RWPE2 (cell line): ENCODE data around the gene PLEKHB1.

ENCODE experiments used
- ATAC-seq: fragments of 200-7000 bp; cut with Tn5 transposase; 3 replicates; pipeline ENCODE4 v1.9.1; 2021; ENCODE audit warnings: low read depth
- DNase-seq: peaks from one replicate; pipeline ENCODE4 v3.0.0-alpha.2; 2020; ENCODE audit warnings: low spot score
- H3K27ac ChIP-seq: fragments of 450-650 bp; 2 replicates; pipeline ENCODE4 v1.5.1; 2017; ENCODE audit warnings: mild to moderate bottlenecking; ENCODE audit not compliant: poor library complexity, severe bottlenecking
- H3K27me3 ChIP-seq: fragments of 250-450 bp; sonication (Bioruptor Pico); 2 replicates; pipeline ENCODE4 v1.5.1; 2021; ENCODE audit warnings: mild to moderate bottlenecking, moderate library complexity; ENCODE audit not compliant: insufficient read depth, poor library complexity, severe bottlenecking
- H3K36me3 ChIP-seq: fragments of 250-450 bp; sonication (Bioruptor Pico); 2 replicates; pipeline ENCODE4 v1.5.1; 2020; ENCODE audit warnings: low read depth, mild to moderate bottlenecking, moderate library complexity
- H3K4me1 ChIP-seq: fragments of 250-450 bp; sonication (Bioruptor Pico); 2 replicates; pipeline ENCODE4 v1.5.1; 2021; ENCODE audit warnings: mild to moderate bottlenecking, moderate library complexity; ENCODE audit not compliant: insufficient read depth, poor library complexity, severe bottlenecking
- H3K4me3 ChIP-seq: fragments of 250-450 bp; sonication (Bioruptor Pico); 2 replicates; pipeline ENCODE4 v1.5.1; 2021; ENCODE audit warnings: mild to moderate bottlenecking, moderate library complexity; ENCODE audit not compliant: severe bottlenecking
- H3K9me3 ChIP-seq: fragments of 250-450 bp; sonication (Bioruptor Pico); 2 replicates; pipeline ENCODE4 v1.5.1; 2021; ENCODE audit warnings: mild to moderate bottlenecking, moderate library complexity; ENCODE audit not compliant: severe bottlenecking
- CTCF ChIP-seq: fragments of 450-650 bp; IDR thresholded peaks from one replicate; pipeline ENCODE4 v1.5.1; 2017; ENCODE audit warnings: mild to moderate bottlenecking, moderate library complexity; ENCODE audit not compliant: poor library complexity, severe bottlenecking

PLEKHB1 gene

DNA sequence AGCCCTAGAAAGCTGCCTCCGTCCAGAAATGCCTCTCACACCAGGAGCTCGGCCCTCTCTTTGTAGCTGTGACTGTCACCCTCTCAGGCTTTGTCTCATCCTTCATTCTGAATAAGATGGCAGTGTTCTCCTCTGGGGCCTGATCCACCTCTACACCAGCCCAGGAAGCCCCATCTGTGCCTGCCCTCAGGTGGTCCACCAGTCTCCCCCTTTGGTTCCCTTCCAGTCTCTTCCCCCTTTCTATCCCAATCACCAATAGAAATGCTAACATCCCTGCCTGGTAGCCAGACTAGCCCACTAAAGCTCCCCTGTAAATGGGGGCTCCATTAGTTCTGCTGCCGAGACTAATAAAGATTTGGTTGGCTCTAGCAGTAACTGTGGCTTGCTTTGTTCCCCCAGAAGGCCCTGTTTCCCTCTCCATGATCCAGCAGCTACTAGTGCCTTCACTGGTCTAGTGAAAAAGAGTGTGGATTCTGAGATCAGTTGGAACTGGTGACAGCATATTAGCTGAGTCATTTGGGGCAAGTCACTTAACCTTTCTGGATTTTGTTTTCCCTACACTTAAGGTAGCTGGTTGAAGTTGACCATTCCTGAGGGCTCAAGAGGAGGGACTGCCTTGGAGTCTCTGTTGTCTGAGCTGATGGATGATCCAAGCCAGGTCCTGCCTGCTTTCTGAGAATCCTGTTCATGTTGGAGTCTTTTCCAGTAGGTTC lies 16.2 kb downstream of the PLEKHB1 start:
- H3K4me3 ChIP-seq, result no peak overlapping the region
- no peak overlapping the region for H3K27ac ChIP-seq
- no peaks in the 10 kb centered on the region for H3K27me3 ChIP-seq
- no peaks in the 10 kb centered on the region for H3K9me3 ChIP-seq
- no peaks in the 10 kb centered on the region for H3K36me3 ChIP-seq
- no peak for DNase-seq
- no peaks in the 10 kb centered on the region for H3K4me1 ChIP-seq
- no peak for ATAC-seq
- TF ChIP-seq CTCF, result no peak

DNA sequence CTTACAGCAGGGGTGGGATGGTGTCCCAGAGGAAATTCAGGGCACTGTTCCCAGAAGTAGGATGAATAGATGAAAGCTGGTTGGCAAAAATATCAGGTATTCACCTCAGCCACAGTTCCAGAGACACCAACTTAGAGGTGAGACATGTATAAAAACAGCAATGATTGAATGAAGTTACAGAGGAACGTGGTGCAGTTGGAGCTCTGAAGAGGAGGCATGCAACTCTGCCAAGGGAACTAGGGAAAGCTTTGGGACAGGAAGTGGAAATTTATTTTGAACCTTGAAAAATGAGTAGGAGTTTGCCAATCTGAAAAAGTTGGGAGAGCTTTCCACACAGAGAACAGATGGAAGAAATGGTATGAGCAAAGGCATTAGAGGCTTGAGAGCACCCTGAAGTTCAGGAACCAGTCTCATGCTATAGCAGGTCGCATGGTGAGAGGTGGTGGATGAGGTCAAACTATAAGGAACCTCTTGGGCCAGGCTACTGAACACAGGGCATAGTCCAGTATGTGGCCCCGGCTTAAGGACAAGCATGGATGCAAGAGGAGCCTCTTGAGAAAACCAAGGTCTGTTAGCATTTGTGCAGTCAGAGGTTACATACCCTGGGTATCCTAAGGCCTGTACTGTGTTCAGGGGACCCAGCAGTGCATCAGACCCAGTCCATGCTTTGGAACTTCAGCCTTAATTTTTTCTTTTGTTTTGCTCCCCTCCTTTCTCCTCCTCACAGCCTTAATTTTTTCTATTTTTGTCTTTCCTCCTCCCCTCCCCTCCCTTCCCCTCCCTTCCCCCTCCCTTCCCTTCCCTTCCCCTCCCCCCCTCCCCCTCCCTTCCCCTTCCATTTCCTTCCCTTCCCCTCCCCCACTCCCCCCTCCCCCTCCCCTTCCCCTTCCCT lies 17.5 kb downstream of the PLEKHB1 start:
- H3K27ac ChIP-seq, result no peak overlapping the region

DNA sequence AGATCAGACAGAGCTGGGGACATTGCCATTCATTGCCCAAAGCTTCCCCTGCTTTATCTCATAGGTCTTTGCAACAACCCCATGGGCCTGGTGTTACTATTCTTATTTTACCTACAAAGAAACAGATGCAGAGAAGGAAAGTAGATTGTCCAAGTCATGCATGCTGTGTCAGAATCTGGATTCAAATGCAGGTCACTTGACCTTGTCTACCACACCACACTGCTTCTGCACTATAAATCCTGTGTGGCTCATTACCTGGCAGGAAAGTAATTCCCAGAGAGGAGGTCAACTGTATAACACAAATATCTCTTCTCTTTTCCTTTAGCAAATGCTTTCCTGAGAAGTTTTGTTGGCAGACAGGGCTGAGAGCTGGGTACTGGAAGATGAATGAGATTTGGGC lies 18.5 kb downstream of the PLEKHB1 start:
- no peaks in the 10 kb centered on the region for H3K4me1 ChIP-seq
- H3K27me3 ChIP-seq, result no peaks in the 10 kb centered on the region
- no peak for ATAC-seq
- no peak overlapping the region for H3K27ac ChIP-seq
- no peaks in the 10 kb centered on the region for H3K36me3 ChIP-seq
- no peaks in the 10 kb centered on the region for H3K9me3 ChIP-seq
- TF ChIP-seq CTCF, result no peak
- H3K4me3 ChIP-seq, result no peak overlapping the region
- DNase-seq, result no peak

More for the DNA sequence above, 17.5 kb downstream of the PLEKHB1 start:
- Histone ChIP-seq H3K4me3 (no peak overlapping the region), H3K9me3 (no peaks in the 10 kb centered on the region), H3K36me3 (no peaks in the 10 kb centered on the region), H3K4me1 (no peaks in the 10 kb centered on the region), H3K27me3 (no peaks in the 10 kb centered on the region)
- DNase-seq (no peak), ATAC-seq (no peak)
- no peak for TF ChIP-seq CTCF

DNA sequence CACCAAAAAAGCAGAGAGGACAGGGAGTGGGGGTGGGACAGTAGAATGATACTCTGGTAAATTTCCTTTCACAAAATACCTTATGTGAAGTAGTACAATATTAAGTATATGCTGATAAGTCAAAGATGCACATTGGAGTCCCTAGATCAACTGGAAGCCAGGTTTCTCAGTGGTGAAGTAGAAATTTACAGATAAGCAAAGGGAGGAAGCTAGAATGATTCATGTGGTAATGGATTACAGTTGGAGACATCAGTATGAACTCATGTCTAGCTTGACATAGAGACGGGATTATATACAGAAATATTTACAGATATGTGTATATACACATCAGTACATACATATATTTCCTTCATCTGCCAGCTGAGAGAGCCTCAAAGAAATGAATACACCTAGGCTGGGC lies 21.5 kb downstream of the PLEKHB1 start:
- no peak for TF ChIP-seq CTCF
- DNase-seq, result no peak
- H3K36me3 ChIP-seq, result no peaks in the 10 kb centered on the region
- H3K4me3 ChIP-seq, result no peak overlapping the region
- no peaks in the 10 kb centered on the region for H3K9me3 ChIP-seq
- no peaks in the 10 kb centered on the region for H3K27me3 ChIP-seq
- no peak for ATAC-seq
- no peak overlapping the region for H3K27ac ChIP-seq
- no peaks in the 10 kb centered on the region for H3K4me1 ChIP-seq

GRCh38 chr11:73670808-73671207 lies 24.4 kb downstream of the PLEKHB1 start:
- Histone ChIP-seq H3K36me3 (0 out of 2 replicates have a peak, but pooled peaks cover 3% of the 10 kb centered on the region), H3K27ac (no peak overlapping the region), H3K4me1 (no peaks in the 10 kb centered on the region), H3K4me3 (no peak overlapping the region), H3K9me3 (no peaks in the 10 kb centered on the region), H3K27me3 (no peaks in the 10 kb centered on the region)
- no peak for TF ChIP-seq CTCF
- DNase-seq (no peak), ATAC-seq (no peak)
